DOHH2 (cell line): ENCODE measurements around the gene SCFD2.

ENCODE experiments used
- H3F3A ChIP-seq: fragments of 200-600 bp; sonication (generic), shearing (Covaris generic); 2 replicates; pipeline ENCODE4 v1.6.0; 2016; ENCODE audit warnings: antibody characterized with exemption, mild to moderate bottlenecking; ENCODE audit not compliant: control insufficient read depth, insufficient read depth
- H3K27ac ChIP-seq: fragments of 200-600 bp; sonication (generic); 2 replicates; pipeline ENCODE4 v1.5.1; 2014; ENCODE audit warnings: low read depth, mild to moderate bottlenecking, low read length, moderate library complexity
- H3K27me3 ChIP-seq: fragments of 200-600 bp; sonication (generic); 2 replicates; pipeline ENCODE4 v1.6.1; 2014; ENCODE audit warnings: mild to moderate bottlenecking, low read length, mixed read lengths; ENCODE audit not compliant: control insufficient read depth
- H3K36me3 ChIP-seq: fragments of 200-600 bp; sonication (generic); 2 replicates; pipeline ENCODE4 v1.6.1; 2014; ENCODE audit warnings: mild to moderate bottlenecking, low read length, moderate library complexity, mixed read lengths; ENCODE audit not compliant: control insufficient read depth
- H3K4me1 ChIP-seq: fragments of 200-600 bp; sonication (generic); 2 replicates; pipeline ENCODE4 v1.6.1; 2014; ENCODE audit warnings: mild to moderate bottlenecking, low read length, mixed read lengths; ENCODE audit not compliant: control insufficient read depth
- H3K4me2 ChIP-seq: fragments of 200-600 bp; sonication (generic); 2 replicates; pipeline ENCODE4 v1.6.0; 2014; ENCODE audit warnings: mild to moderate bottlenecking, low read length, moderate library complexity
- H3K4me3 ChIP-seq: fragments of 200-600 bp; sonication (generic); 2 replicates; pipeline ENCODE4 v1.5.1; 2014; ENCODE audit warnings: mild to moderate bottlenecking, low read length, mixed read lengths
- H3K79me2 ChIP-seq: fragments of 200-600 bp; sonication (generic); 2 replicates; pipeline ENCODE4 v1.6.1; 2014; ENCODE audit warnings: mild to moderate bottlenecking, low read length, mixed read lengths; ENCODE audit not compliant: control insufficient read depth
- H3K9me2 ChIP-seq: fragments of 200-600 bp; sonication (generic); replicated peaks from 2 replicates; pipeline ENCODE4 v1.6.1; 2014; ENCODE audit warnings: mild to moderate bottlenecking, low read length, mixed read lengths; ENCODE audit not compliant: control insufficient read depth
- H3K9me3 ChIP-seq: fragments of 200-600 bp; sonication (generic); 2 replicates; pipeline ENCODE4 v1.6.1; 2014; ENCODE audit warnings: antibody characterized with exemption, low read length, mixed read lengths; ENCODE audit not compliant: control insufficient read depth, insufficient read depth
- H4K20me1 ChIP-seq: fragments of 200-600 bp; sonication (generic); 2 replicates; pipeline ENCODE4 v1.6.0; 2014; ENCODE audit warnings: low read depth, mild to moderate bottlenecking, antibody characterized with exemption, low read length, moderate library complexity; ENCODE audit not compliant: control insufficient read depth, insufficient read depth
- EZH2phosphoT487 ChIP-seq: fragments of 200-600 bp; sonication (generic); IDR thresholded peaks from 2 replicates; pipeline ENCODE4 v1.6.1; 2017; ENCODE audit warnings: borderline replicate concordance, mild to moderate bottlenecking, antibody characterized with exemption, low read length, moderate library complexity, mixed read lengths
- TF ChIP-seq, protein P1 (sequence below): fragments of 200-600 bp; sonication (generic); IDR thresholded peaks from one replicate; pipeline ENCODE4 v1.5.1; 2014; ENCODE audit warnings: antibody characterized with exemption, mild to moderate bottlenecking, low read depth, low read length; ENCODE audit not compliant: poor library complexity, severe bottlenecking

SCFD2 gene

DNA sequence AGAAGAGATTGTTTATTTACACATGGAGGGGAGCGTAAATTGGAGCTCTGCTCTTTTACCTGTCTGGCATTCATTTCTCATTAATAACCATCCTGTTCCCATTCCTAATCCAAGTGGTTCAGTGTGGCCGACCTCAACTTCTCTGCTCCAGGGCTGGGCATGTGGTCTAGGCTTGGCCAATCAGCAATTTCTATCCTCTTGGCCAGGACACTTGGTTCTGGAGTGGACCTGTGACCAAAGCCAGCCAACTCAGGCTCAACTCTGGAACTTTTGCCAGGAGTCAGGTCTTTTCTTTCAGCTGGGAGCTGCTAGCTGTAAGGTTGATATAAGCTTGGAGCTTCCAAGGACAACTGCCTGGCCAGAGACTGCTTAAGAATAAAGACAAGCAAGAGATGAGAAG, 519.4 kb downstream of the SCFD2 start:
- no peak overlapping the region for H3K27ac ChIP-seq
- TF ChIP-seq, protein P1, sequence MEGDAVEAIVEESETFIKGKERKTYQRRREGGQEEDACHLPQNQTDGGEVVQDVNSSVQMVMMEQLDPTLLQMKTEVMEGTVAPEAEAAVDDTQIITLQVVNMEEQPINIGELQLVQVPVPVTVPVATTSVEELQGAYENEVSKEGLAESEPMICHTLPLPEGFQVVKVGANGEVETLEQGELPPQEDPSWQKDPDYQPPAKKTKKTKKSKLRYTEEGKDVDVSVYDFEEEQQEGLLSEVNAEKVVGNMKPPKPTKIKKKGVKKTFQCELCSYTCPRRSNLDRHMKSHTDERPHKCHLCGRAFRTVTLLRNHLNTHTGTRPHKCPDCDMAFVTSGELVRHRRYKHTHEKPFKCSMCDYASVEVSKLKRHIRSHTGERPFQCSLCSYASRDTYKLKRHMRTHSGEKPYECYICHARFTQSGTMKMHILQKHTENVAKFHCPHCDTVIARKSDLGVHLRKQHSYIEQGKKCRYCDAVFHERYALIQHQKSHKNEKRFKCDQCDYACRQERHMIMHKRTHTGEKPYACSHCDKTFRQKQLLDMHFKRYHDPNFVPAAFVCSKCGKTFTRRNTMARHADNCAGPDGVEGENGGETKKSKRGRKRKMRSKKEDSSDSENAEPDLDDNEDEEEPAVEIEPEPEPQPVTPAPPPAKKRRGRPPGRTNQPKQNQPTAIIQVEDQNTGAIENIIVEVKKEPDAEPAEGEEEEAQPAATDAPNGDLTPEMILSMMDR = no peak
- no peak for TF ChIP-seq EZH2phosphoT487
- H3F3A ChIP-seq = no peaks in the 10 kb centered on the region
- H4K20me1 ChIP-seq = no peaks in the 10 kb centered on the region
- no peaks in the 10 kb centered on the region for H3K9me2 ChIP-seq
- H3K9me3 ChIP-seq = no peaks in the 10 kb centered on the region
- H3K4me2 ChIP-seq = no peak overlapping the region
- H3K27me3 ChIP-seq = no peaks in the 10 kb centered on the region
- H3K79me2 ChIP-seq = no peaks in the 10 kb centered on the region
- H3K36me3 ChIP-seq = no peaks in the 10 kb centered on the region
- no peak overlapping the region for H3K4me3 ChIP-seq
- H3K4me1 ChIP-seq = peaks cover 14% of the 10 kb centered on the region

DNA sequence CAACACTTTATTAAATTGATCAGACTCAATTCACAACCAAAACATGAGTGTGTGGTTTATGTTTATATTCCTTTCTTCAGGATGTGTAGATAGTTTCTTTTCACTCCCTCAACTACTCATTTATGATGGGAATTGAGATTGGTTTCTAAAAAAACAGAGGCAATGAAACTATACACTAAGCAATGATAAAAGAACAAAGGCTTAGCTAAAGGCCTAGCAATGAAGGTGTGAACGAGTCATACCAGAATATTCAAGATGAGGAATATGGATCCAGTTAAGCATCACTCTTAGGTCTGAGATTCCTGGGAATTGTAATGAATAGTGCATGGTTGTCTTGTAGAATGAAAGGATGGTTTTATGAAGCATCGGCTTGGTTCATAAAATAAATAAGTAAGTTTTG, 521.3 kb downstream of the SCFD2 start:
- no peaks in the 10 kb centered on the region for H3K79me2 ChIP-seq
- no peaks in the 10 kb centered on the region for H3K9me2 ChIP-seq
- no peak overlapping the region for H3K27ac ChIP-seq
- H3K27me3 ChIP-seq = no peaks in the 10 kb centered on the region
- no peak overlapping the region for H3K4me2 ChIP-seq
- no peaks in the 10 kb centered on the region for H3K9me3 ChIP-seq
- H3K4me3 ChIP-seq = no peak overlapping the region
- no peaks in the 10 kb centered on the region for H3K36me3 ChIP-seq
- TF ChIP-seq, protein P1 = no peak
- no peak for TF ChIP-seq EZH2phosphoT487
- peaks cover 14% of the 10 kb centered on the region for H3K4me1 ChIP-seq
- H3F3A ChIP-seq = no peaks in the 10 kb centered on the region
- H4K20me1 ChIP-seq = no peaks in the 10 kb centered on the region

DNA sequence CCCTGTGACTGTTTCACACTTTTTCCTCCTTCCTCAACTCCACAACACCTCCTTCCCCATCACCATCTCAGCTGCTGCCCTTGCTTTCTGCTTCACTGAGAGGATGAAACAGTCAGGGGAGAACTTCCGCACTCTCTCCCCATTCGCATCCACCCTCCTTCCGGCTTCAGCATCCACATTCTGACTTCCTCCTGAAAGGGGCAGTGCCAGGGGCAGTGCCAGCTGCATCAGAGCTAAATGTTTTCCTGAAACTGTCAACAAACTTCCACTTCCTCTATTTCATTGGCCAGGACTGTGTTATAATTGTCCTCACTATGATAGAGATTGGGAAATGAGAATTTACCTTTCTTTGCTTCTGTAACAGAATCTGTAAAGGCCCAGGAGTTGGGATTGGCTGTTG, 521.9 kb downstream of the SCFD2 start:
- Histone ChIP-seq H3K79me2 (no peaks in the 10 kb centered on the region), H3K4me2 (peak overlapping the region; percentile 6; the same call in 1 of the 2 replicates), H3K36me3 (no peaks in the 10 kb centered on the region), H3K27me3 (no peaks in the 10 kb centered on the region), H3K4me3 (no peak overlapping the region), H3K4me1 (peaks cover 14% of the 10 kb centered on the region), H3F3A (no peaks in the 10 kb centered on the region), H3K9me2 (no peaks in the 10 kb centered on the region), H4K20me1 (no peaks in the 10 kb centered on the region), H3K27ac (no peak overlapping the region), H3K9me3 (no peaks in the 10 kb centered on the region)
- TF ChIP-seq, protein P1 = no peak
- no peak for TF ChIP-seq EZH2phosphoT487

DNA sequence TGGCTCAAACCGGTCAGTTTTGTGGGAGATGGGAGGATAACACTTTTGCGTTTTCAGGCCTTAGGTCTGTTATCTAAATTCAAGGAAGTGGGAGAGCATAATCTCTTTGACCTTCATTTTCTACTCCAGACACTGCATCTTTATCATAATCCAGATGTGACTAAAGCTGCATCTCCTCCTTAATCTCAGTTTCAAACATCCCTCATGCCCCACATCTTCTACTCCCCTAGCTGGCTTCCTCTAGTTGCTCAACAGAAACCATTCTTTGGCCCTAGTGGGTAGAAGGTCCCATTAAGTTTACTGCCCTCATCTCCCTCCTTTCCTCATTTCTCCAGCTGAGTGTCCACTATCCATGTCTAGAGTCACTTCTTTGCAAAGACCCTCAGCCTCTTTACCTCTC, 522.5 kb downstream of the SCFD2 start:
- Histone ChIP-seq H3K36me3 (no peaks in the 10 kb centered on the region), H3K4me3 (no peak overlapping the region), H3K9me2 (no peaks in the 10 kb centered on the region), H3K4me2 (0 out of 2 replicates have a peak overlapping the region, but pooled peaks have one; percentile 6), H3K27ac (no peak overlapping the region), H3K9me3 (no peaks in the 10 kb centered on the region), H3K4me1 (peaks cover 14% of the 10 kb centered on the region), H3F3A (no peaks in the 10 kb centered on the region), H3K27me3 (no peaks in the 10 kb centered on the region), H4K20me1 (no peaks in the 10 kb centered on the region), H3K79me2 (no peaks in the 10 kb centered on the region)
- TF ChIP-seq, protein P1 = no peak
- no peak for TF ChIP-seq EZH2phosphoT487
